Peyer's patch (tissue), 4 donors: ENCODE results near the gene TMEM119. TPM values are rescaled to one million over a fixed set of nuclear protein-coding genes. Genes with fewer than 3 reads are reported as not detected.
"Not testable (repeated sequence)": the region's sequence is repeated elsewhere in the genome, so short reads cannot be mapped to it uniquely, and the experiment has no call there.

Experiments
- DNase-seq, 3 donors: peaks; one replicate each; pipeline ENCODE4 v3.0.0-alpha.2; 2017 to 2019
- H3K27ac ChIP-seq, 4 donors: fragments of 200-600 bp; sonication (generic); one replicate each; pipeline ENCODE4 v1.5.1; 2016 to 2019
- H3K27me3 ChIP-seq, 2 donors: fragments of 200-600 bp; sonication (generic); one replicate each; pipeline ENCODE4 v1.5.1; 2019
- H3K36me3 ChIP-seq, 3 donors: fragments of 200-600 bp; sonication (generic); one replicate each; pipeline ENCODE4 v1.5.1; 2016 to 2019
- H3K4me1 ChIP-seq, 4 donors: fragments of 200-600 bp; sonication (generic); one replicate each; pipeline ENCODE4 v1.5.1; 2016 to 2019
- H3K4me3 ChIP-seq, 4 donors: fragments of 200-600 bp; sonication (generic); 1 replicate in 3 of 4; 2 replicates in 1 of 4; pipeline ENCODE4 v1.5.1; 2016 to 2019; ENCODE audit warnings: mild to moderate bottlenecking in 1 of 4
- H3K9me3 ChIP-seq, 4 donors: fragments of 200-600 bp; sonication (generic); one replicate each; pipeline ENCODE4 v1.5.1; 2016 to 2019; ENCODE audit warnings: mild to moderate bottlenecking in 1 of 4
- CTCF ChIP-seq, 6 experiments: fragments of 450-650 bp in 4 of 6; fragments of 200-600 bp in 2 of 6; sonication (generic) in 1 of 6; IDR thresholded peaks; one replicate each; pipeline ENCODE4 v1.5.1; 2017 to 2019; ENCODE audit warnings: antibody characterized with exemption in 6 of 6, mild to moderate bottlenecking in 3 of 6, moderate library complexity in 1 of 6
- POLR2A ChIP-seq, 2 donors: fragments of 450-650 bp; IDR thresholded peaks; one replicate each; pipeline ENCODE4 v1.5.1; 2017; ENCODE audit warnings: antibody characterized with exemption in 2 of 2, mild to moderate bottlenecking in 2 of 2, moderate library complexity in 2 of 2
- total RNA-seq, 4 donors: library from RNA; depleted of rRNA; stranded (reverse); fragments of >200 nt; gene quantifications; one replicate each; pipeline ENCODE4 v1.1.0, GENCODE V29; 2016

The TMEM119 gene
- total RNA-seq, 4 donors from 2014 or later, result 1.8 to 17.3 (median 3.4) TPM

GRCh38 chr12:108633081-108633533, 35.2 kb upstream of the TMEM119 start:
- Histone ChIP-seq H3K4me1 (peaks cover 0 to 48% (median 29%) of the 10 kb centered on the region in 4 donors), H3K27me3 (no peaks in the 10 kb centered on the region), H3K4me3 (peak overlapping the region; percentile 36 to 49 (median 40)), H3K27ac (peak overlapping the region; percentile 73 to 94 (median 83)), H3K9me3 (no peaks in the 10 kb centered on the region), H3K36me3 (no peaks in the 10 kb centered on the region)
- peak in 1 of 3 donors; percentile 46 for DNase-seq
- TF ChIP-seq POLR2A (IDR thresholded peaks at IDR 0.05), result no peak
- TF ChIP-seq CTCF (IDR thresholded peaks at IDR 0.05), result no peak

GRCh38 chr12:108631261-108631660, 33.4 kb upstream of the TMEM119 start:
- not testable (repeated sequence) for H3K9me3 ChIP-seq, H3K36me3 ChIP-seq, H3K27me3 ChIP-seq
- peak in 1 of 3 donors; percentile 33 for DNase-seq
- H3K27ac ChIP-seq, result peak overlapping the region in 2 of 4 donors; percentile 70 to 94
- peaks cover 0 to 37% (median 27%) of the 10 kb centered on the region in 4 donors for H3K4me1 ChIP-seq
- peak overlapping the region in 3 of 4 donors; percentile 5 to 36 (median 21) for H3K4me3 ChIP-seq

- no peaks in the 10 kb centered on the region for H3K27me3 ChIP-seq
- H3K36me3 ChIP-seq, result no peaks in the 10 kb centered on the region
- peaks cover 0 to 37% (median 25%) of the 10 kb centered on the region in 4 donors for H3K4me1 ChIP-seq
- H3K4me3 ChIP-seq, result peak overlapping the region in 1 of 4 donors; percentile 6
- no peak for DNase-seq
- TF ChIP-seq POLR2A (IDR thresholded peaks at IDR 0.05) (no peak), CTCF (IDR thresholded peaks at IDR 0.05) (no peak)
- H3K27ac ChIP-seq, result peak overlapping the region; percentile 41 to 94 (median 61)
- H3K9me3 ChIP-seq, result no peaks in the 10 kb centered on the region
Observed at GRCh38 chr12:108630481-108631207, 32.8 kb upstream of the TMEM119 start.

- H3K36me3 ChIP-seq, result no peaks in the 10 kb centered on the region
- H3K4me1 ChIP-seq, result peaks cover 0 to 37% (median 25%) of the 10 kb centered on the region in 4 donors
- no peaks in the 10 kb centered on the region for H3K9me3 ChIP-seq
- peak overlapping the region; percentile 41 to 94 (median 61) for H3K27ac ChIP-seq
- H3K27me3 ChIP-seq, result no peaks in the 10 kb centered on the region
- peak overlapping the region in 1 of 4 donors; percentile 6 for H3K4me3 ChIP-seq
- TF ChIP-seq POLR2A (IDR thresholded peaks at IDR 0.05) (no peak), CTCF (IDR thresholded peaks at IDR 0.05) (no peak)
- DNase-seq, result peak in 1 of 3 donors; percentile 62
Observed at GRCh38 chr12:108629824-108630476, 32.1 kb upstream of the TMEM119 start.

- Histone ChIP-seq H3K4me3 (peak overlapping the region in 2 of 4 donors; percentile 12 to 27), H3K9me3 (no peaks in the 10 kb centered on the region), H3K27me3 (no peaks in the 10 kb centered on the region), H3K27ac (peak overlapping the region; percentile 41 to 94 (median 55)), H3K4me1 (peaks cover 0 to 30% (median 25%) of the 10 kb centered on the region in 4 donors), H3K36me3 (no peaks in the 10 kb centered on the region)
- TF ChIP-seq POLR2A (IDR thresholded peaks at IDR 0.05) (no peak), CTCF (IDR thresholded peaks at IDR 0.05) (no peak)
- no peak for DNase-seq
Observed at GRCh38 chr12:108629151-108629550, 31.3 kb upstream of the TMEM119 start.
